SK-N-SH treated with all-trans-retinoic acid at 6 μM for 48 hours (cell line): Measurements from ENCODE around the gene LRP2.

Source experiments
- ATAC-seq: fragments of 200-7000 bp; cut with Tn5 transposase; 3 replicates; pipeline ENCODE4 v1.9.1; 2020; ENCODE audit warnings: mild to moderate bottlenecking, moderate library complexity
- ARNTL ChIP-seq: fragments of 450-650 bp; formaldehyde crosslinking; IDR thresholded peaks from 2 replicates; pipeline ENCODE4 v1.5.0; 2020; ENCODE audit warnings: low read depth, mild to moderate bottlenecking, moderate library complexity, borderline replicate concordance
- BACH2 ChIP-seq: fragments of 250-450 bp; sonication (Bioruptor Pico); IDR thresholded peaks from 2 replicates; pipeline ENCODE4 v1.9.0; 2021; ENCODE audit warnings: mild to moderate bottlenecking, borderline replicate concordance
- CREB5 ChIP-seq: fragments of 250-450 bp; sonication (Bioruptor Pico); IDR thresholded peaks from 2 replicates; pipeline ENCODE4 v1.5.1; 2020; ENCODE audit warnings: low read depth, mild to moderate bottlenecking, moderate library complexity
- CSDC2 ChIP-seq: fragments of 250-450 bp; sonication (Bioruptor Pico); IDR thresholded peaks from 2 replicates; pipeline ENCODE4 v1.5.0; 2020; ENCODE audit warnings: mild to moderate bottlenecking, moderate library complexity
- CSRNP3 ChIP-seq: fragments of 250-450 bp; sonication (Bioruptor Pico); IDR thresholded peaks from 2 replicates; pipeline ENCODE4 v1.5.1; 2021; ENCODE audit warnings: mild to moderate bottlenecking, moderate library complexity
- ESRRG ChIP-seq: fragments of 250-450 bp; sonication (Bioruptor Pico); IDR thresholded peaks from 2 replicates; pipeline ENCODE4 v1.6.1; 2021; ENCODE audit warnings: mild to moderate bottlenecking
- GLIS3 ChIP-seq: fragments of 250-450 bp; sonication (Bioruptor Pico); IDR thresholded peaks from 2 replicates; pipeline ENCODE4 v1.5.0; 2020; ENCODE audit warnings: mild to moderate bottlenecking, moderate library complexity
- OSR1 ChIP-seq: fragments of 250-450 bp; sonication (Bioruptor Pico); IDR thresholded peaks from 2 replicates; pipeline ENCODE4 v1.8.0; 2022; ENCODE audit warnings: moderate library complexity, mild to moderate bottlenecking, inconsistent platforms
- POU6F1 ChIP-seq: fragments of 250-450 bp; sonication (Bioruptor Pico); IDR thresholded peaks from 2 replicates; pipeline ENCODE4 v1.8.0; 2021; ENCODE audit warnings: low read depth, mild to moderate bottlenecking, moderate library complexity, borderline replicate concordance
- PPARA ChIP-seq: fragments of 250-450 bp; sonication (Bioruptor Pico); IDR thresholded peaks from 2 replicates; pipeline ENCODE4 v1.5.0; 2020; ENCODE audit warnings: mild to moderate bottlenecking, borderline replicate concordance
- RARB ChIP-seq: fragments of 250-450 bp; sonication (Bioruptor Pico); IDR thresholded peaks from 2 replicates; pipeline ENCODE4 v1.8.0; 2021; ENCODE audit warnings: mild to moderate bottlenecking, moderate library complexity
- SNAI2 ChIP-seq: fragments of 250-450 bp; sonication (Bioruptor Pico); IDR thresholded peaks from 2 replicates; pipeline ENCODE4 v1.5.0; 2020; ENCODE audit warnings: mild to moderate bottlenecking, moderate library complexity
- TCF4 ChIP-seq: fragments of 250-450 bp; sonication (Bioruptor Pico); IDR thresholded peaks from 2 replicates; pipeline ENCODE4 v1.8.0; 2021; ENCODE audit warnings: mild to moderate bottlenecking, moderate library complexity, borderline replicate concordance
- TSHZ2 ChIP-seq: fragments of 250-450 bp; sonication (Bioruptor Pico); IDR thresholded peaks from 2 replicates; pipeline ENCODE4 v1.5.0; 2020; ENCODE audit warnings: mild to moderate bottlenecking, moderate library complexity
- ZFP3 ChIP-seq: fragments of 250-450 bp; sonication (Bioruptor Pico); IDR thresholded peaks from 2 replicates; pipeline ENCODE4 v1.5.0; 2020; ENCODE audit warnings: mild to moderate bottlenecking, moderate library complexity
- ZFP30 ChIP-seq: fragments of 450-650 bp; formaldehyde crosslinking; IDR thresholded peaks from 2 replicates; pipeline ENCODE4 v1.5.0; 2022; ENCODE audit warnings: mild to moderate bottlenecking, moderate library complexity
- ZNF565 ChIP-seq: fragments of 450-650 bp; formaldehyde crosslinking; conservative IDR thresholded peaks from 2 replicates; pipeline ENCODE4 v1.5.0; 2020; ENCODE audit warnings: low read depth, mild to moderate bottlenecking, moderate library complexity
- ZNF8 ChIP-seq: fragments of 450-650 bp; formaldehyde crosslinking; IDR thresholded peaks from 2 replicates; pipeline ENCODE4 v1.5.0; 2020; ENCODE audit warnings: mild to moderate bottlenecking, moderate library complexity
- TF ChIP-seq, protein P1 (sequence below): fragments of 250-450 bp; sonication (Bioruptor Pico); IDR thresholded peaks from 2 replicates; pipeline ENCODE4 v1.8.0; 2020; ENCODE audit warnings: mild to moderate bottlenecking, moderate library complexity, borderline replicate concordance

LRP2 gene

GRCh38 chr2:169089182-169089581, 273.2 kb downstream of the LRP2 start:
- ATAC-seq, result no peak
- TF ChIP-seq TSHZ2 (CRISPR knock-in tag), result no peak
- no peak for TF ChIP-seq ZFP3 (CRISPR knock-in tag)
- no peak for TF ChIP-seq CSDC2 (CRISPR knock-in tag)
- no peak for TF ChIP-seq OSR1 (CRISPR knock-in tag)
- no peak for TF ChIP-seq CREB5 (CRISPR knock-in tag)
- TF ChIP-seq ZNF565 (CRISPR knock-in tag), result no peak
- TF ChIP-seq SNAI2 (CRISPR knock-in tag), result no peak

DNA sequence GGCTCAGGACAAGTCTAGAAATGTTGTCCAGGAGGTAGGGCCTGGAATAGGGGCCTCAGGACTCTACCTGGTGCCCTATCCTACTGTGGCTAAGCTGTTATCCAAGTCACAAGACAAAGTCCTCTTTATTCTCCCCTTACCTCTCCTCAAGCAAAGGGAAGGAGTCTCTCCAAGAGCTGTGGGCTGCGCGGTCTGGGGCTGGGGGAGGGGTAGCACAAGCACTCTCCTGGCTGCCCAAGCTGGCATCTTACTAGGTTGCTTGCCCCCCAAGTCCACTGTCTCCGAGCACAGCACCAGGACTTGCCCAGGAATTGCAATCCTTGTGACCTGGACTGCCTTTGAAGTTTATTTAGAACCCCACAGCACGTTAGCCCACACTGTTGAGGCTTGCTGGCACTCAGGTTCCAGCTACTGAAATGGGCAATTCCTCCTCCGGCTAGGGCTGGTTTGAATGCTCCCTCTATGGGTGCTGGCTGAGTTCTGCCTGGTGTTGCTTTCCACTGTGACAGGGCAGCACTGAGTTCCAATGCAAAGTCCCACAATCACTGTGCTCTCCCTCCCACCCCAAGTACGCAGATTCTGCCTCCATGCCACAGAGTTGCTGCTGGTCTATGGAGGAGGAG, 274.5 kb downstream of the LRP2 start:
- ATAC-seq, result no peak
- TF ChIP-seq BACH2, result no peak
- TF ChIP-seq TSHZ2 (CRISPR knock-in tag), result no peak
- TF ChIP-seq PPARA (CRISPR knock-in tag), result no peak
- TF ChIP-seq CSRNP3, result no peak
- TF ChIP-seq, protein P1, sequence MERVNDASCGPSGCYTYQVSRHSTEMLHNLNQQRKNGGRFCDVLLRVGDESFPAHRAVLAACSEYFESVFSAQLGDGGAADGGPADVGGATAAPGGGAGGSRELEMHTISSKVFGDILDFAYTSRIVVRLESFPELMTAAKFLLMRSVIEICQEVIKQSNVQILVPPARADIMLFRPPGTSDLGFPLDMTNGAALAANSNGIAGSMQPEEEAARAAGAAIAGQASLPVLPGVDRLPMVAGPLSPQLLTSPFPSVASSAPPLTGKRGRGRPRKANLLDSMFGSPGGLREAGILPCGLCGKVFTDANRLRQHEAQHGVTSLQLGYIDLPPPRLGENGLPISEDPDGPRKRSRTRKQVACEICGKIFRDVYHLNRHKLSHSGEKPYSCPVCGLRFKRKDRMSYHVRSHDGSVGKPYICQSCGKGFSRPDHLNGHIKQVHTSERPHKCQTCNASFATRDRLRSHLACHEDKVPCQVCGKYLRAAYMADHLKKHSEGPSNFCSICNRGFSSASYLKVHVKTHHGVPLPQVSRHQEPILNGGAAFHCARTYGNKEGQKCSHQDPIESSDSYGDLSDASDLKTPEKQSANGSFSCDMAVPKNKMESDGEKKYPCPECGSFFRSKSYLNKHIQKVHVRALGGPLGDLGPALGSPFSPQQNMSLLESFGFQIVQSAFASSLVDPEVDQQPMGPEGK (CRISPR knock-in tag), result no peak
- TF ChIP-seq CSDC2 (CRISPR knock-in tag), result no peak
- TF ChIP-seq ZFP30, result no peak
- no peak for TF ChIP-seq ESRRG (CRISPR knock-in tag)
- no peak for TF ChIP-seq RARB (CRISPR knock-in tag)
- no peak for TF ChIP-seq OSR1 (CRISPR knock-in tag)
- no peak for TF ChIP-seq CREB5 (CRISPR knock-in tag)
- no peak for TF ChIP-seq ZNF8 (CRISPR knock-in tag)
- TF ChIP-seq ZFP3 (CRISPR knock-in tag), result no peak
- no peak for TF ChIP-seq SNAI2 (CRISPR knock-in tag)
- no peak for TF ChIP-seq ARNTL (CRISPR knock-in tag)
- no peak for TF ChIP-seq TCF4 (CRISPR knock-in tag)
- TF ChIP-seq POU6F1 (CRISPR knock-in tag), result no peak
- no peak for TF ChIP-seq GLIS3 (CRISPR knock-in tag)
- TF ChIP-seq, all 23 proteins: peak for 0
